ENCODE results near the gene ZNF460.
"Not testable (repeated sequence)": the region's sequence is repeated elsewhere in the genome, so short reads cannot be mapped to it uniquely, and the experiment has no call there.

ZNF460 gene

GRCh38 chr19:57280165-57280961 lies at the start of gene ZNF460:
Gene ZNF460, plus strand, starts transcription at chr19:57280485. Its CDS starts 322 bp downstream, at chr19:57280807.
- peak; percentile 95 for DNase-seq

- DNase-seq, result no peak
Measured at GRCh38 chr19:57231686-57232085, 48.6 kb upstream of the ZNF460 start.

DNA sequence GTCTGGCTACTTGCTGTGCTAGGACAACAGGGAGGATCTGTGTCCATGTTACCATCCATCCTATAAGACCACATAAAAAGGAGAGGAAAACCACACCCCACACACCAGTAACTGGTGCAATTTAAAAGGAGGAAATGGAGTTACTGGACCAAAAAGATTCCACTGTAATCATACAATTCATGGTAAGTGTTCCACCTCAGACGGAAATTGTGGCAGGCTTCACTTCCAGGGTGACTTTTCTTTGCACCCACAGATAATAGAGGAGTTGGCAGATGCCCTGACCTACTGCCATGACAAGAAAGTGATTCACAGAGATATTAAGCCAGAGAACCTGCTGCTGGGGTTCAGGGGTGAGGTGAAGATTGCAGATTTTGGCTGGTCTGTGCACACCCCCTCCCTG lies 47.1 kb upstream of the ZNF460 start:
- no peak for DNase-seq

GRCh38 chr19:57239982-57240310 lies 40.3 kb upstream of the ZNF460 start:
- DNase-seq, result no peak

DNA sequence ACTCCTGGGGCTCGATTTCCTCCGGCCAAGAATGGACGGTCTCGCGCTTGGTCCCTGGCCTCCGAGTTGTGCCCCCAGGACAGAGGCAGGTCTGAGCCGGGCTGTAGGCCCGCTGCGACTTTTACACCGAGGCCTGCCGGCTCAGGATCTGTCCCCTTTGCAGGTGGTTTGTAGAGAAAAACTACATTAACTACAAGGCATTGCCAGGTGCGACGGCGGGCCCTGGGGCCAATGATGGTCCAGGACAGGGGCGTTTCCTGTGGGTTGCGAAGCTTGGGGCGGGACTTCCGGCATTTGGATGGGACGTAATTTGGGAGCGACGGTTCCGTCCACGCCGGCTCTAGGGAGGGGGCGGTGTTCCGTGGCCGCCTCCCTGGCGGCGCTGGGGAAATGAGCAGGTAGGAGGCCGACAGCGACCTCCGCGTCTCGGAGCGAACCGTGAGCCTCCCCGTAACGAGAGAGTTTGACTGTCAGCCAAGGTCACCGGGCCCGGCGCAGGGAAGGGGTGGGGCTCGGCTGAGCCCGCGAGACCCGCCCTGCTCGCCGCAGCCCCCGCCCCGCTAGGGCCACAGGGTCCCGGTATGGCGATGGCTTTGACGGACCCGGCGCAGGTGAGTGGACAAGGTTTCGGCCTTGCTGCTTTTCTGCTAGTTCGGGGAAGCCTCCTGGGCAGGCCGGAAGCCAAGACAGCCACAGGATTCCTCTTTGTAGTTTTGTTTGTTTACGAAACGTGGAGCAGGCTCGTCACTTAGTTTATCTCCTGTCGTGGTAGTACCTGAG lies 39.8 kb upstream of the ZNF460 start, which contains the start of gene ZNF805:
ZNF805 (plus strand) TSS at position 322 of the 780 bp plus-strand sequence; CDS start at position 582, 260 bp downstream.
- DNase-seq, result peak; percentile 95

DNA sequence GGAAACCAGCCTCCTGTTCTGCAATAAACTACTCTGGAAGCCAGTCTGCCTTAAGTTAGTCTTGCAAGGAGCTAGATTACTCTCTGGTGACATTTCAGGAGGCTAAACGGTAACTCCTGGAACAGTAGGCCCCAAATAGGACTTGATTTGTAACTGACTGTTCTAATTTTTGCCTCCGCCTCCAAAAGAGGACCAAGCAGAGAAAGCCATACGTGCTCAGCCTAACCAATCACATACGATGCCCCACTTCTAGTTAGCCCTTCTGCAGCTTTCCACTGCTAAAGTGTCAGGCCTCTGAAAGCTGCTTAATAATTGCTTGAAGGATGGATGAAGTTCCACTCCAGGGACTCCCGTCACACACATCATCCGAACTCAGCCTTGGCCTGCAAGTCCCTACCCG lies 39.1 kb upstream of the ZNF460 start:
- no peak for DNase-seq

- DNase-seq, result no peak
Measured at GRCh38 chr19:57242821-57243220, 37.5 kb upstream of the ZNF460 start.

- DNase-seq, result no peak
Measured at GRCh38 chr19:57244513-57244912, 35.8 kb upstream of the ZNF460 start.

DNA sequence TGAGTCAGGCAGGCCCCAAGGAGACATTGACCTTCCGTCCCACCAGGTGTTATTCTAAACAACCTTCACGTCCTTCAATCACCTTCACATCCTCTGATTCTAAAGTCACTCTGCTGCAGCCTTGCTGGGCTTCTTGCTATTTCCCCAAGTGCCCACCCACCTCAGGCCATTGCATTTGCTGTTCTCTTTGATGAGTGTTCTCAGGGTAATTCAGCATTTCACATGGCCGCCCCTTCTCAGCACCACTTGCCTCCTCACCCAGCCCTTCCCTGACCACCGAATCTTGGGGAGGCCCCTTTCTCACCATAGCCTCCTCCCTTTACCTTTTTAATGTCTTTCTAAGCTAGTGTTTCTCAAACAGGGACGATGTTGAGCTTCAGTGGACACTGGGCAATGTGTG lies 35.2 kb upstream of the ZNF460 start:
- no peak for DNase-seq

DNA sequence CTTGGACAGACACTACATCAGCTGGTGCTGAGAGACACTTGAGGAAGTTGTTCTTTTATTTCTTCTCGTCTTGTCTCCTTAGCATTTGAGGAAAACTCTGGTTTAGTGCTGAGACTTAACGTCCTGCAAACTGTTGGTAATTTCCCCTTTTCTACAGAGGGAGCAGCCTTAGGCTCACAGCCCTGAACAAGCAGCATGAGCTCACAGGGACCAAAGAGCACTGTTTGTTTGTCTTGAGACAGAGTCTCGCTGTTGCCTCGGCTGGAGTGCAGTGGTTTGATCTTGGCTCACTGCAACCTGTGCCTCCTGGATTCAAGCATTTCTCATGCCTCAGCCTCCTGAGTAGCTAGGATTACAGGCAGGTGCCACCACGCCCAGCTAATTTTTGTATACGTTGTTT lies 34.3 kb upstream of the ZNF460 start:
- DNase-seq, result no peak

GRCh38 chr19:57248646-57249045 lies 31.6 kb upstream of the ZNF460 start:
- no peak for DNase-seq

DNA sequence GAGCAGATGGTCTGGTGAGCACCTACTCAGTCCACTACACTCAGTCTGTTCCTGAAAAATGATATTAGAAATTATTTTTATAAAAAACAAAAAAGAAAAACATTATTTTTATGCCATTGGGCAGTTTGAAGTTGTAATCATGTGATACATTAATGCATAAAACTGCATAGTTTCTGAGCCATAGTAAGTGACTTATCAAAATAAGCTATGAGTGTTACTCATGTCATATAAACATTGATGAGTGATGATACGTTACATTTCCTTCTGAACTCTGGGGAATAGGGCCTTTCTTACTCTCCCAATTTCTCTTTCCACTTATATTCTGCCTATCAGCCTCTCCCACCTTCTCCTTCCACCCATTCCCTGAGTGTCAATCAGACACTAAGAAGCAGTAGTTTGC lies 31.0 kb upstream of the ZNF460 start:
- DNase-seq, result no peak

DNA sequence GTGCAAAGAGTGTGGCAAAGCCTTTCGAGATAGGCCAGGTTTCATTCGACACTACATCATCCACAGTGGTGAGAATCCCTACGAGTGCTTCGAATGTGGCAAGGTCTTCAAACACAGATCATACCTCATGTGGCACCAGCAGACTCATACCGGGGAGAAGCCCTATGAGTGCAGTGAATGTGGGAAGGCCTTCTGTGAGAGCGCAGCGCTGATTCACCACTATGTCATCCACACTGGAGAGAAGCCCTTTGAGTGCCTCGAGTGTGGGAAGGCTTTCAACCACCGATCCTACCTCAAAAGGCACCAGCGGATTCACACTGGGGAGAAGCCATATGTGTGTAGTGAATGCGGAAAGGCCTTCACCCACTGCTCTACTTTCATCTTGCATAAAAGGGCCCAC lies 26.5 kb upstream of the ZNF460 start:
- not testable (repeated sequence) for DNase-seq

GRCh38 chr19:57262044-57262443 lies 18.2 kb upstream of the ZNF460 start:
- no peak for DNase-seq

GRCh38 chr19:57263244-57263741 lies 17.0 kb upstream of the ZNF460 start:
- DNase-seq, result no peak

DNA sequence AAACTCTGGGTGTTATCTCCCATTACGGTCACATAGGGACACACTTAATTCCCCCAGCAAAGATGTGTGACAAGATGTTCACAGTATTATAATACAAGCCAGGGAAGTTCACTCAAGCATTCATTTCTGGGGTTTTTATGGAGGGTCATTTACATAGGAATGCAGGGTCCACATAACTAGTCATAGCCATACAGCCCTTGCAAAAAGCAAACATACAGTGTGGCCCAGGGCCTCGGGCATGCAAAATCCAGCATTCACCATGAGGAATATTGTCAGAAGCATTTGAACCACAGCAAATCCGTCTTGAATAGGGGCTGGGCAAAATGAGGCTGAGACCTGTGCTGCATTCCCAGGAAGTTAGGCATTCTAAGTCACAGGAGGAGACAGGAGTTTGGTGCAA lies 13.0 kb upstream of the ZNF460 start:
- DNase-seq, result no peak

- DNase-seq, result no peak
Measured at GRCh38 chr19:57269515-57270250, 10.6 kb upstream of the ZNF460 start.

- DNase-seq, result no peak
Measured at GRCh38 chr19:57271280-57271679, 9.0 kb upstream of the ZNF460 start.

- no peak for DNase-seq
Measured at GRCh38 chr19:57273014-57273413, 7.3 kb upstream of the ZNF460 start.

GRCh38 chr19:57276430-57276829 lies 3.9 kb upstream of the ZNF460 start:
- DNase-seq, result no peak

DNA sequence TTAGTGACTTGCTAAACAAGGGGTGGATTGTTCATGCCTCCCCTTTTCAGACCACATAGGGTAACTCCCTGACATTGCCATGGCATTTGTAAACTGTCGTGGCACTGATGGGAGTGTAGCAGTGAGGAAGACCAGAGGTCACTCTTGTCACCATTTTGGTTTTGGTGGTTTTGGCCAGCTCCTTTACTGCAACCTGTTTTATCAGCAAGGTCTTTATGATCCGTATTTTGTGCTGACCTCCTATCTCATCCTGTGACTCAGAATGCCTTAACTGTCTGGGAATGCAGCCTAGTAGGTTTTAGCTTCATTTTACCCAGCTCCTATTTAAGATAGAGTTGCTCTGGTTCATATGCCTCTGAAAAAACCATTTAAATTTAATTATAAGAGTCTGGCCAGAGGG lies 1.8 kb upstream of the ZNF460 start:
- DNase-seq, result not testable (repeated sequence)

DNA sequence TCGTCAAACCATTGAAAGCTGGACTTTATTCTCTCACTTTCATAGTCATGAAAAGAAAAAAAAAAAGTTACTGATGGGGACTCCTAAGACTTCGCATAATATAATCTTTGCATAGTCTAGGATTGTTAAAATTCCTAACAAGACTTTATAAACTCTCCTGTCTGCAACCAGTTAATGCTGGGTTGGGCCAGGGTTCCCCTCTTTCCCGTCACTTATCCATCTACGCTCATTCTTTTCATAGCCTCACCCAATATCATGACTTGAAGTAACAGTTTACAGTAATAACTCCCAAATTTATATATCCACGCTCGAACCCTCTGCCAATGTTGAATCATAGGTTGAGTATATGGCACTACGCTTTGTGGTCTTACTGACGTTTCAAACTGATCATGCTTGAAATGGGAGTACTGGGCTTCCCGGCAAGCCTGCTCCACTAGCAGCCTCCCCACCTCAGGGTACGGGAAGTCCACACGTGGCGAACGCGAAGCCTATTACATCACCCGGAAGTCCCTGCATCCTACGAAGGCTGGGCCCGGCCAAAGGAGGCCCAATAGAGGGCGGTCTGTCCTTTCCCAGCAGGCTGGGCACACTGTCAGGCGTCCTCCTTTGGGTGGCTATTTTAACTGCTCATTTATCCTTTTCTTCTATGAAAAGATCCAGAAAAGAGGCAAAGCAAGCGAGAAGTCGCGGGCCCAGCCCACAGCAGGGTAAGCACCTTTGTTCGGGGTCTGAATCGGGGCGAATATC lies 694 bp upstream of the ZNF460 start:
- peak; percentile 94 for DNase-seq

- peak; percentile 27 for DNase-seq
Measured at GRCh38 chr19:57280962-57281400, 696 bp downstream of the ZNF460 start.

Data from COR-L47 (cell line).